OCI-LY7 (cell line): ENCODE data around the gene EDEM3. TPM values are rescaled to one million over a fixed set of nuclear protein-coding genes. Genes with fewer than 3 reads are reported as not detected.

Source experiments
- BruUV-seq: library from RNA; stranded (reverse); fragments of 400-500 nt; replicated peaks from 2 replicates; lab custom pipeline; 2021; lab: Mats Ljungman, UMichigan
- CTCF ChIA-PET: fragments of 300-600 bp; sonication (Branson Sonifier 250); formaldehyde crosslinking; loops from one replicate; lab custom pipeline; 2022; ENCODE audit warnings: antibody characterized with exemption; ENCODE audit not compliant: unreplicated experiment; lab: Charles Lee
- POLR2A ChIA-PET: fragments of 300-600 bp; sonication (Branson Sonifier 250); formaldehyde crosslinking; loops from one replicate; lab custom pipeline; 2022; ENCODE audit warnings: antibody characterized with exemption; lab: Charles Lee
- DNase-seq: peaks from one replicate; pipeline ENCODE4 v3.0.0-alpha.2; 2015; ENCODE audit warnings: low spot score
- H2AFZ ChIP-seq: fragments of 200-600 bp; sonication (generic), shearing (Covaris generic); 2 replicates; pipeline ENCODE4 v1.6.1; 2014; ENCODE audit warnings: mild to moderate bottlenecking, antibody characterized with exemption, low read length, moderate library complexity
- H3K27ac ChIP-seq: fragments of 200-600 bp; sonication (generic); 2 replicates; pipeline ENCODE4 v1.5.1; 2014; ENCODE audit warnings: mixed run types, low read depth, mild to moderate bottlenecking, moderate library complexity, low read length, inconsistent platforms; ENCODE audit not compliant: poor library complexity, severe bottlenecking
- H3K36me3 ChIP-seq: fragments of 200-600 bp; sonication (generic); 2 replicates; pipeline ENCODE4 v1.6.1; 2014; ENCODE audit warnings: mild to moderate bottlenecking, antibody characterized with exemption, low read length, moderate library complexity, mixed read lengths; ENCODE audit not compliant: insufficient read depth
- H3K4me1 ChIP-seq: fragments of 200-600 bp; sonication (generic); 2 replicates; pipeline ENCODE4 v1.5.1; 2014; ENCODE audit warnings: mild to moderate bottlenecking, low read length; ENCODE audit not compliant: insufficient read depth, poor library complexity, severe bottlenecking
- H3K4me2 ChIP-seq: fragments of 200-600 bp; sonication (generic); 2 replicates; pipeline ENCODE4 v1.6.1; 2014; ENCODE audit warnings: mild to moderate bottlenecking, low read length
- H3K4me3 ChIP-seq: fragments of 200-600 bp; sonication (generic); 2 replicates; pipeline ENCODE4 v1.5.1; 2014; ENCODE audit warnings: mild to moderate bottlenecking, low read depth, low read length; ENCODE audit not compliant: poor library complexity, severe bottlenecking
- H3K79me2 ChIP-seq: fragments of 200-600 bp; sonication (generic); 2 replicates; pipeline ENCODE4 v1.6.1; 2016; ENCODE audit warnings: low read depth, mild to moderate bottlenecking, low read length, moderate library complexity, mixed read lengths; ENCODE audit not compliant: insufficient read depth
- H3K9me2 ChIP-seq: fragments of 200-600 bp; sonication (generic); 2 replicates; pipeline ENCODE4 v1.6.1; 2016; ENCODE audit warnings: mild to moderate bottlenecking, low read length, mixed read lengths; ENCODE audit not compliant: insufficient read depth
- H3K9me3 ChIP-seq: fragments of 200-600 bp; sonication (generic); 2 replicates; pipeline ENCODE4 v1.6.1; 2014; ENCODE audit warnings: mild to moderate bottlenecking, mixed run types, low read length, mixed read lengths
- H4K20me1 ChIP-seq: fragments of 200-600 bp; sonication (generic); 2 replicates; pipeline ENCODE4 v1.6.1; 2014; ENCODE audit warnings: mild to moderate bottlenecking, antibody characterized with exemption, low read length, moderate library complexity, mixed read lengths; ENCODE audit not compliant: insufficient read depth
- EZH2phosphoT487 ChIP-seq: fragments of 200-600 bp; sonication (generic); IDR thresholded peaks from 2 replicates; pipeline ENCODE4 v1.6.1; 2018; ENCODE audit warnings: low read depth, borderline replicate concordance, mild to moderate bottlenecking, mixed run types, antibody characterized with exemption, low read length, moderate library complexity, mixed read lengths
- intact Hi-C: fragments of 100-400 bp; cut with micrococcal nuclease; formaldehyde crosslinking; loops from one replicate; pipeline ENCODE4 v1.10.0; 2022; ENCODE audit not compliant: unreplicated experiment
- total RNA-seq, 2 experiments: library from RNA; depleted of rRNA in 1 of 2; stranded (reverse); fragments of >200 nt in 1 of 2; shearing (Covaris generic) in 1 of 2; gene quantifications; 2 replicates each; pipeline ENCODE4 v1.2.3, GENCODE V29; 2014 to 2022
- TF ChIP-seq, protein P1 (sequence below): fragments of 200-600 bp; sonication (generic); conservative IDR thresholded peaks from 2 replicates; pipeline ENCODE4 v1.5.1; 2014; ENCODE audit warnings: mild to moderate bottlenecking, antibody characterized with exemption, low read length, moderate library complexity, mixed read lengths

Gene EDEM3
- total RNA-seq, 2 experiments from 2014 or later = 19.5 to 27.4 TPM

DNA sequence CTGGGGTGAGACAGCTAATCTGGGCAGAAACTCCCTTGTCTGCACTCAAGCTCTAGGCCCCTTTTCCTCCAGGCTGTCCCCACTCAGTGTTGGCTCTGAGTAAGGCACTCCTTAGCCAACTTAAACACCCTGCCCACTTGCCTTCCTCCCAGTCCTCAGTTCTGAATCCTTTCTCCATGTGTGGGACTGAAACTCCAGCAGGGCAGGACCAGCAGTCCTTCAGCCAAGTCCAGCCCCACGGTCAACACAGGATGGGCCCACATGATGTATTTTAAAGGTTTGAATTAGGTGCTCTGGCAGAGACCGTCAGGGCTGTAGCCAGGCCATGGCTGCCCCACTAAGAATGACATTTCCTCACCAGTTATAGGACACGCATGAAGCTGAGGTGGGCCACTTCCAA, 107.8 kb downstream of the EDEM3 start:
- Histone ChIP-seq H3K36me3 (no peaks in the 10 kb centered on the region), H2AFZ (no peak overlapping the region), H3K9me2 (no peaks in the 10 kb centered on the region), H3K27ac (no peak overlapping the region), H3K4me2 (no peak overlapping the region), H3K79me2 (no peaks in the 10 kb centered on the region), H3K4me3 (no peak overlapping the region), H3K9me3 (no peaks in the 10 kb centered on the region), H4K20me1 (no peaks in the 10 kb centered on the region), H3K4me1 (no peaks in the 10 kb centered on the region)
- intact Hi-C loops = no loop called here
- BruUV-seq = no TSS peak
- DNase-seq = no peak
- no peak for TF ChIP-seq EZH2phosphoT487
- TF ChIP-seq, protein P1, sequence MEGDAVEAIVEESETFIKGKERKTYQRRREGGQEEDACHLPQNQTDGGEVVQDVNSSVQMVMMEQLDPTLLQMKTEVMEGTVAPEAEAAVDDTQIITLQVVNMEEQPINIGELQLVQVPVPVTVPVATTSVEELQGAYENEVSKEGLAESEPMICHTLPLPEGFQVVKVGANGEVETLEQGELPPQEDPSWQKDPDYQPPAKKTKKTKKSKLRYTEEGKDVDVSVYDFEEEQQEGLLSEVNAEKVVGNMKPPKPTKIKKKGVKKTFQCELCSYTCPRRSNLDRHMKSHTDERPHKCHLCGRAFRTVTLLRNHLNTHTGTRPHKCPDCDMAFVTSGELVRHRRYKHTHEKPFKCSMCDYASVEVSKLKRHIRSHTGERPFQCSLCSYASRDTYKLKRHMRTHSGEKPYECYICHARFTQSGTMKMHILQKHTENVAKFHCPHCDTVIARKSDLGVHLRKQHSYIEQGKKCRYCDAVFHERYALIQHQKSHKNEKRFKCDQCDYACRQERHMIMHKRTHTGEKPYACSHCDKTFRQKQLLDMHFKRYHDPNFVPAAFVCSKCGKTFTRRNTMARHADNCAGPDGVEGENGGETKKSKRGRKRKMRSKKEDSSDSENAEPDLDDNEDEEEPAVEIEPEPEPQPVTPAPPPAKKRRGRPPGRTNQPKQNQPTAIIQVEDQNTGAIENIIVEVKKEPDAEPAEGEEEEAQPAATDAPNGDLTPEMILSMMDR = no peak
- POLR2A ChIA-PET = interaction anchor here (0.6 kb wide), 1 partner anchor 278 kb away, joined by 3 read pairs; no protein-coding TSS in a partner anchor
- CTCF ChIA-PET = no interaction called here

GRCh38 chr1:184646178-184646701, 108.4 kb downstream of the EDEM3 start:
- intact Hi-C loops = no loop called here
- CTCF ChIA-PET = no interaction called here
- H3K4me2 ChIP-seq = no peak overlapping the region
- no peak for DNase-seq
- POLR2A ChIA-PET = no interaction called here
- TF ChIP-seq EZH2phosphoT487 = no peak
- TF ChIP-seq, protein P1 = no peak
- no peaks in the 10 kb centered on the region for H3K4me1 ChIP-seq
- no peaks in the 10 kb centered on the region for H3K79me2 ChIP-seq
- no peaks in the 10 kb centered on the region for H4K20me1 ChIP-seq
- no peaks in the 10 kb centered on the region for H3K9me2 ChIP-seq
- BruUV-seq = no TSS peak
- H3K27ac ChIP-seq = no peak overlapping the region
- no peak overlapping the region for H3K4me3 ChIP-seq
- H2AFZ ChIP-seq = no peak overlapping the region
- no peaks in the 10 kb centered on the region for H3K36me3 ChIP-seq
- H3K9me3 ChIP-seq = no peaks in the 10 kb centered on the region

DNA sequence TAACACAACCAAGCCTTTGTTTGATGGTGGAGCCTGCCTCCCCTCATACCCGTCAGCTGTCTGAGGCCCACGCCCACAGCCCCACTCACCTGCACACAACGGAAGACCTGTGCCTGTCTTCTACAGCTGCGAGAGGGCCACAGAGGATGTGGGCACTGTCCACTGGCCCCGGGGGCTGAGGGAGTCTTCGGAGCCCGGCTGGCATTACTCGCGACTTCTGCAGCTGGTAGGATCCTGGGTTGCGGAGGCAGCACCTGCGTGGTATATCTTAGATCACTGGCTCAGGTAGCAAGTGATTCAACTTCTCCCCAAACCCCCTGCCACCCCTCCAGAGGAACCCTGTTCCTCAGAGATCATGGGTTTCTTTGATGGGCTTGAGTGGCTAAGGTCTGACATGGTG, 109.9 kb downstream of the EDEM3 start:
- no peak for TF ChIP-seq EZH2phosphoT487
- TF ChIP-seq, protein P1 = no peak
- BruUV-seq = no TSS peak
- Histone ChIP-seq H3K36me3 (no peaks in the 10 kb centered on the region), H3K79me2 (no peaks in the 10 kb centered on the region), H3K9me3 (no peaks in the 10 kb centered on the region), H3K9me2 (no peaks in the 10 kb centered on the region), H3K27ac (no peak overlapping the region), H4K20me1 (no peaks in the 10 kb centered on the region), H3K4me1 (no peaks in the 10 kb centered on the region), H3K4me2 (no peak overlapping the region), H2AFZ (no peak overlapping the region), H3K4me3 (no peak overlapping the region)
- DNase-seq = no peak
- CTCF ChIA-PET = no interaction called here
- POLR2A ChIA-PET = no interaction called here
- intact Hi-C loops = no loop called here
